Stimulated activated CD8-positive, alpha-beta memory T cell treated with anti-CD3 and anti-CD28 coated beads, Interleukin-4, amount 100 ng/mL, for 4 hours (primary cell): ENCODE data around the gene CDK13.
"Not testable (repeated sequence)": the region's sequence is repeated elsewhere in the genome, so short reads cannot be mapped to it uniquely, and the experiment has no call there.

Experiments
- DNase-seq, 2 donors: peaks; one replicate each; pipeline ENCODE4 v3.0.0-alpha.2; 2020; ENCODE audit warnings: low read depth in 2 of 2, low spot score in 1 of 2

CDK13 gene

GRCh38 chr7:40147371-40148246 lies 197.6 kb downstream of the CDK13 start:
- no peak for DNase-seq

DNA sequence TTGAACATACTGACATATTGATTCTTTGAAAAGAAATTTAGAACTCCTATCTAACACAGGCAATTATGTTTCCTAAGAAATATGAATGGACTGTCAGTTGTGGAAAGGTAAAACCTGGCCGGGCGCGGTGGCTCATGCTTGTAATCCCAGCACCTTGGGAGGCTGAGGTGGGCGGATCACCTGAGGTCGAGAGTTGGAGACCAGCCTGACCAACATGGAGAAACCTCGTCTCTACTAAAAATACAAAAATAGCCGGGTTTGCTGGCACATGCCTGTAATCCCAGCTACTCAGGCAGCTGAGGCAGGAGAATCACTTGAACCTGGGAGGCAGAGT lies 198.2 kb downstream of the CDK13 start:
- DNase-seq, result not testable (repeated sequence)

DNA sequence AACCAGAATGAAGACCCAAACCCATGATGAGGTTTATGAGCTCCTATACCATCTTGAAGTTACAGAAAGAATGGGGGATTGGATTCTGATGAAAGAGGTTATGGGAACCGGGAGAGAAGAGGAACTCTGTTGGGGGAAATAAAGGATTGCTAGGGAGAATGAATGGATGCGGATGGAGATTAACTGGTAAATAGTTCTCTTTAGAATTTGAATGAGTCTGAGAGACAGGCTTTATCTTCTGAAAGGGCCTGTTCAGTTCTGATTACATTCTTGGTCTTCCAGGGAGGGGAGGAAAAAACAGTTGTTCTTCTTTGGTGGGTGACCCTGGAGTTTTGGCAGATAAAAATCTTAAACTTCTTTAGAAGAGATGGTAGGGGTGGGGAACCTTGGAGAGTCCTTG lies 198.6 kb downstream of the CDK13 start:
- DNase-seq, result no peak
